Aorta (tissue), 5 donors: ENCODE measurements around the gene CYP2S1. TPM values are rescaled to one million over a fixed set of nuclear protein-coding genes. Genes with fewer than 3 reads are reported as not detected.
"Not testable (repeated sequence)": the region's sequence is repeated elsewhere in the genome, so short reads cannot be mapped to it uniquely, and the experiment has no call there.

Experiments
- ATAC-seq: fragments of 200-7000 bp; cut with Tn5 transposase; one replicate; pipeline ENCODE4 v1.9.1; 2022; ENCODE audit warnings: moderate library complexity; ENCODE audit not compliant: low FRiP score
- DNase-seq, 2 donors: peaks; one replicate each; pipeline ENCODE4 v3.0.0-alpha.2; 2020
- H3K27ac ChIP-seq, 2 donors: one replicate each; pipeline ENCODE4 v1.5.1; 2013; ENCODE audit warnings: low read length in 2 of 2, mild to moderate bottlenecking in 2 of 2, moderate library complexity in 2 of 2, control low read depth in 1 of 2, inconsistent platforms in 1 of 2, low read depth in 1 of 2
- H3K27me3 ChIP-seq, 2 donors: one replicate each; pipeline ENCODE4 v1.6.1; 2013; ENCODE audit warnings: control low read depth in 1 of 2, low read length in 1 of 2, mild to moderate bottlenecking in 1 of 2, moderate library complexity in 1 of 2; ENCODE audit not compliant: insufficient read depth in 2 of 2, control insufficient read depth in 1 of 2
- H3K36me3 ChIP-seq, 2 donors: one replicate each; pipeline ENCODE4 v1.6.1; 2013; ENCODE audit warnings: control low read depth in 1 of 2, low read length in 1 of 2, mild to moderate bottlenecking in 1 of 2; ENCODE audit not compliant: insufficient read depth in 2 of 2, control insufficient read depth in 1 of 2
- H3K4me1 ChIP-seq, 2 donors: one replicate each; pipeline ENCODE4 v1.6.1; 2013; ENCODE audit warnings: low read length in 2 of 2, control low read depth in 1 of 2, mild to moderate bottlenecking in 1 of 2, moderate library complexity in 1 of 2; ENCODE audit not compliant: insufficient read depth in 2 of 2, control insufficient read depth in 1 of 2
- H3K4me3 ChIP-seq, 2 donors: one replicate each; pipeline ENCODE4 v1.5.1; 2013; ENCODE audit warnings: low read length in 2 of 2, control low read depth in 1 of 2, mild to moderate bottlenecking in 1 of 2
- H3K9me3 ChIP-seq: one replicate; pipeline ENCODE4 v1.6.1; 2013; ENCODE audit warnings: mild to moderate bottlenecking, low read length; ENCODE audit not compliant: control insufficient read depth
- WGBS, 2 donors: extraction: QIAGEN DNeasy Blood & Tissue Kit; methylation state at CpG; one replicate each; pipeline ENCODE4 v1.1.7; 2013; 5-methylcytosine and 5-hydroxymethylcytosine counted together
- intact Hi-C, 2 donors: fragments of 100-400 bp; cut with DNase I; formaldehyde crosslinking; loops; one replicate each; pipeline versions ENCODE4 v1.14.2 to v1.15.0; 2022
- polyA plus RNA-seq, 2 donors: library from polyadenylated mRNA; stranded (reverse); fragments of 200-250 nt; gene quantifications; one replicate each; pipeline ENCODE4 v1.2.3, GENCODE V29; 2013
- total RNA-seq, 2 donors: library from RNA; stranded (reverse); fragmentation: NEBNext Ultra II Directional; extraction: Animal tissue kit (Norgen Biotek cat#: 25700); gene quantifications; one replicate each; pipeline ENCODE4 v1.2.1, GENCODE V29; 2021
- donor health status: healthy with polysubstance abuse.
- donor health status: Bipolar disorder and iron deficiency.
- donor health status: DM: no; HTN: no; CAD: no.
- donor health status: DM: no; HTN: no; CAD: no.
- donor health status: DM: yes; HTN: yes; CAD: no.

CYP2S1 gene
- total and polyA plus RNA-seq, 4 donors = 1.7 to 11.5 (median 2.5) TPM; not detected in 1

GRCh38 chr19:41189425-41190065 lies 3.5 kb upstream of the CYP2S1 start:
- Histone ChIP-seq H3K36me3 (no peaks in the 10 kb centered on the region), H3K27me3 (no peaks in the 10 kb centered on the region), H3K4me3 (no peak overlapping the region), H3K9me3 (no peaks in the 10 kb centered on the region), H3K27ac (no peak overlapping the region), H3K4me1 (no peaks in the 10 kb centered on the region)
- DNase-seq (no peak), ATAC-seq (no peak)
- WGBS, 2 donors = 54 to 56% methylated on average over 8 of the region's 8 CpGs
- intact Hi-C loops = no loop called here

DNA sequence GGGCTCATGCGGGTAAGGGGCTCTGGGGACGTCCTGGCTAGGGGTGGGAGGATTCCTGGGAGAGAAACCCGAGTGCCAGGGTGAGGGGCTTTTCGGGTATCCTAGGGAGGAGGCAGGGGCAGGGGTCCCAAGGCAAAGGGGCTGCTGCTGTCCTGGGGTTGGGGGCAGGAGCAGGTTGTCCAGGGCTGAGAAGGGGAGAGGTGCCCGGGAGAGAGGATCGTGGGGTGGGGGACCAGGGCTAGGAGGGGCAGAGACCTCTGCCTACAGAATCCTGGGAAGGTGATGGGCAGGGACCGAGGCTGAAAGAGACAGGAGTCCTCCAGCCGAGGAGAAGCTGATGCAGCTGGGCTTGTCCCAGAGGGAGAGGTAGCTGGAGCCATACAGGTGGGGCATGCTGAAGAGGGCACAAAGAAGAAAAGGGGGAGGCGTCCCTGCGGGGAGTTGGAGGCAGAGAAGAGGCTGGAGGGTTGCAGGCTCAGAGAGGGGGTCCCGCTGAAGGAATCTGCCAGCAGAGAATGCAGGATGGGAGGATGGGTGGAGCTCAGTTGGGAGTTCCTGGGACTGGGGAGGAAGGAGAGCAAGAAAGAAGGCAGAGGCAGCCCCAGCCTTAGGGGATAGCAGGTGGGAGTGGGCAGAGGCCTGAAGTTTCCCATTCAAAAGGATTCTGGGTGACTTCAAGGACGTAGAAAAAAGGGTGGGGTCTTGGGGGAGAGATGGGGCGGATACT lies 574 bp downstream of the CYP2S1 start:
- Histone ChIP-seq H3K4me3 (no peak overlapping the region), H3K27ac (no peak overlapping the region), H3K4me1 (no peaks in the 10 kb centered on the region), H3K9me3 (no peaks in the 10 kb centered on the region), H3K27me3 (no peaks in the 10 kb centered on the region), H3K36me3 (no peaks in the 10 kb centered on the region)
- intact Hi-C loops = no loop called here
- 33 to 41% methylated on average over 13 of the region's 13 CpGs for WGBS, 2 donors
- DNase-seq (no peak), ATAC-seq (no peak)

DNA sequence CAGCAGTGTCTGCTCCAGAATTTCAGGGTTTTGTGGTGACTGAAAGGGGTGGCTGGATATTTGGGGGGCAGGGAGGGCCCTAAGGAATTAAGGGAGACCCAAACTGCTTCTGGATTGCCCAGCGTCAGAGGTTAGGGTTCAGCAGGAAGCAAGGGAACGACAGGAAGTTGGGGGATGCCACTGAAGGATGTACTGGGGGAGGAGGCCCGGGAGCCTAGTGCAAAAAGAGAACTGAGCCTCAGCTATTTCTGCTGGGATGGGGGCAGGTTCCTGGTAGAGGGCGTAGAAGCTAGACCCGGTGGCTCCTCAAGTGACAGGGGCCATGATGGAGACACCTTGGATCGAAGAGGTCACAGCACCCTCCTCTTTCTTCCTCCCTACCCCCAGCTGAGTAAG lies 1.1 kb downstream of the CYP2S1 start:
- 69 to 72% methylated on average over 6 of the region's 6 CpGs for WGBS, 2 donors
- no peaks in the 10 kb centered on the region for H3K27me3 ChIP-seq
- no peak overlapping the region for H3K4me3 ChIP-seq

GRCh38 chr19:41195675-41196497 lies 2.9 kb downstream of the CYP2S1 start:
- Histone ChIP-seq H3K36me3 (no peaks in the 10 kb centered on the region), H3K4me1 (no peaks in the 10 kb centered on the region), H3K27me3 (no peaks in the 10 kb centered on the region), H3K4me3 (no peak overlapping the region), H3K9me3 (no peaks in the 10 kb centered on the region), H3K27ac (no peak overlapping the region)
- intact Hi-C loops = no loop called here
- 65 to 68% methylated on average over 10 of the region's 10 CpGs for WGBS, 2 donors
- no peak for ATAC-seq
- no peak for DNase-seq

More for the DNA sequence above, 1.1 kb downstream of the CYP2S1 start:
- intact Hi-C loops = no loop called here
- Histone ChIP-seq H3K27ac (no peak overlapping the region), H3K36me3 (no peaks in the 10 kb centered on the region), H3K4me1 (no peaks in the 10 kb centered on the region), H3K9me3 (no peaks in the 10 kb centered on the region)
- DNase-seq (no peak), ATAC-seq (no peak)

- no peak for DNase-seq
- Histone ChIP-seq H3K27ac (no peak overlapping the region), H3K36me3 (no peaks in the 10 kb centered on the region), H3K27me3 (no peaks in the 10 kb centered on the region), H3K4me1 (no peaks in the 10 kb centered on the region), H3K4me3 (no peak overlapping the region), H3K9me3 (no peaks in the 10 kb centered on the region)
- no peak for ATAC-seq
- intact Hi-C loops = no loop called here
- WGBS, 2 donors = 69 to 72% methylated on average over 11 of the region's 11 CpGs
These were observed 5.5 kb downstream of the CYP2S1 start for GRCh38 chr19:41198559-41198958.

GRCh38 chr19:41203371-41203770 lies 10.4 kb downstream of the CYP2S1 start:
- 85 to 89% methylated on average over 16 to 18 of the region's 18 CpGs for WGBS, 2 donors

GRCh38 chr19:41204338-41204737 lies 11.3 kb downstream of the CYP2S1 start:
- not testable (repeated sequence) for H3K4me1 ChIP-seq, H3K4me3 ChIP-seq, H3K9me3 ChIP-seq, H3K27me3 ChIP-seq, H3K27ac ChIP-seq, H3K36me3 ChIP-seq
- ATAC-seq (peak; percentile 88), DNase-seq (peak; percentile 86 to 88)
- intact Hi-C loops = loop anchor here (1.0 to 2.0 kb wide), 3 partner anchors 58 to 104 kb away; no protein-coding TSS in a partner anchor
- WGBS, 2 donors = 29 to 31% methylated on average over 6 to 7 of the region's 7 CpGs

More at GRCh38 chr19:41203371-41203770, 10.4 kb downstream of the CYP2S1 start:
- Histone ChIP-seq H3K27me3 (no peaks in the 10 kb centered on the region), H3K36me3 (no peaks in the 10 kb centered on the region), H3K4me3 (no peak overlapping the region), H3K4me1 (no peaks in the 10 kb centered on the region), H3K27ac (no peak overlapping the region), H3K9me3 (no peaks in the 10 kb centered on the region)
- DNase-seq (no peak), ATAC-seq (no peak)
- intact Hi-C loops = no loop called here

GRCh38 chr19:41205995-41206394 lies 13.0 kb downstream of the CYP2S1 start:
- ATAC-seq = no peak
- Histone ChIP-seq H3K4me1 (no peaks in the 10 kb centered on the region), H3K4me3 (no peak overlapping the region), H3K27ac (no peak overlapping the region), H3K27me3 (no peaks in the 10 kb centered on the region), H3K36me3 (no peaks in the 10 kb centered on the region), H3K9me3 (no peaks in the 10 kb centered on the region)
- DNase-seq = no peak
- 76 to 77% methylated on average over 10 of the region's 10 CpGs for whole genome bisulfite sequencing, 2 donors
- intact Hi-C loops = loop anchor here (2.0 kb wide), 2 partner anchors 57 to 103 kb away; no protein-coding TSS in a partner anchor
